Measurements from ENCODE around the gene ARNT2. TPM values are rescaled to one million over a fixed set of nuclear protein-coding genes. Genes with fewer than 3 reads are reported as not detected.

The ARNT2 gene
- total and polyA plus RNA-seq, 2 of the 13 experiments (the other 11 are each of a cell fraction or from before 2014, with no cell fraction given) = 0.69 to 1.7 TPM

GRCh38 chr15:80591938-80592825 lies 188.0 kb downstream of the ARNT2 start:
- H4K20me1 ChIP-seq (ENCODE audit: insufficient read depth, low read length) = no peaks in the 10 kb centered on the region
- TF ChIP-seq SP1 (IDR thresholded peaks at IDR 0.05) = no peak
- no peak for TF ChIP-seq SP1 (CRISPR knock-in tag; IDR thresholded peaks at IDR 0.05)
- TF ChIP-seq HNRNPH1 (optimal IDR thresholded peaks at IDR 0.05; ENCODE audit: low read depth, low read length) = no peak
- no peak for TF ChIP-seq HOXD1 (CRISPR knock-in tag; IDR thresholded peaks at IDR 0.05)
- no peak for TF ChIP-seq ARHGAP35 (CRISPR knock-in tag; IDR thresholded peaks at IDR 0.05; ENCODE audit: borderline replicate concordance)
- no peak overlapping the region for H3K4me2 ChIP-seq (ENCODE audit: low read depth, low read length)
- H3K9ac ChIP-seq (ENCODE audit: insufficient read depth, low read depth, low read length) = no peak overlapping the region
- H2AFZ ChIP-seq (ENCODE audit: low read length) = no peak overlapping the region
- DNase-seq (ENCODE audit: low spot score) (no peak), FAIRE-seq (no peak), ATAC-seq (no peak)
- in situ Hi-C loops (cut with HindIII; ENCODE audit: extremely low pct_ligation_motif_present, low pct_unique_long_range_greater_than_20kb) = no loop called here
- peaks cover 25% of the 10 kb centered on the region for H3K4me1 ChIP-seq (ENCODE audit: insufficient read depth, low read length)
- no peaks in the 10 kb centered on the region for H3K36me3 ChIP-seq (replicated peaks in 1 of 2; ENCODE audit: control insufficient read depth in 1 of 2, insufficient read depth in 2 of 2, low read length in 2 of 2)
- H3K4me3 ChIP-seq (replicated peaks in 1 of 3; ENCODE audit: insufficient read depth in 1 of 3, low read depth in 2 of 3, low read length in 3 of 3) = no peak overlapping the region
- H3K27me3 ChIP-seq (ENCODE audit: control insufficient read depth in 1 of 2, insufficient read depth in 2 of 2, low read length in 2 of 2) = no peaks in the 10 kb centered on the region
- no peaks in the 10 kb centered on the region for H3K9me3 ChIP-seq (ENCODE audit: low read length)
- intact Hi-C loops (cut with micrococcal nuclease; ENCODE audit: unreplicated experiment) = no loop called here
- CTCF ChIA-PET (ENCODE audit: low intra/inter-chr PET ratio, low total read pairs) = no interaction called here
- no TSS peak for BruUV-seq (replicated peaks)
- WGBS (ENCODE audit: low lambda C conversion rate) = 56% methylated on average over 8 of the region's 10 CpGs
- no peaks in the 10 kb centered on the region for H3K79me2 ChIP-seq (ENCODE audit: insufficient read depth, low read length)
- POLR2A ChIA-PET = no interaction called here
- no peak overlapping the region for H3K27ac ChIP-seq (ENCODE audit: extremely low read length, insufficient read depth, low read length)

GRCh38 chr15:80593486-80594030 lies 189.4 kb downstream of the ARNT2 start:
- 80% methylated on average over 3 of the region's 13 CpGs for WGBS (ENCODE audit: low lambda C conversion rate)
- Histone ChIP-seq H3K9ac (ENCODE audit: insufficient read depth, low read depth, low read length) (no peak overlapping the region), H3K27ac (ENCODE audit: extremely low read length, insufficient read depth, low read length) (no peak overlapping the region), H3K4me3 (replicated peaks in 1 of 3; ENCODE audit: insufficient read depth in 1 of 3, low read depth in 2 of 3, low read length in 3 of 3) (no peak overlapping the region), H3K9me3 (ENCODE audit: low read length) (no peaks in the 10 kb centered on the region), H3K4me2 (ENCODE audit: low read depth, low read length) (no peak overlapping the region), H3K4me1 (ENCODE audit: insufficient read depth, low read length) (peaks cover 34% of the 10 kb centered on the region), H3K36me3 (replicated peaks in 1 of 2; ENCODE audit: control insufficient read depth in 1 of 2, insufficient read depth in 2 of 2, low read length in 2 of 2) (no peaks in the 10 kb centered on the region), H3K27me3 (ENCODE audit: control insufficient read depth in 1 of 2, insufficient read depth in 2 of 2, low read length in 2 of 2) (no peaks in the 10 kb centered on the region), H4K20me1 (ENCODE audit: insufficient read depth, low read length) (no peaks in the 10 kb centered on the region), H3K79me2 (ENCODE audit: insufficient read depth, low read length) (no peaks in the 10 kb centered on the region), H2AFZ (ENCODE audit: low read length) (no peak overlapping the region)
- in situ Hi-C loops (cut with HindIII; ENCODE audit: extremely low pct_ligation_motif_present, low pct_unique_long_range_greater_than_20kb) = no loop called here
- ATAC-seq (no peak), FAIRE-seq (no peak), DNase-seq (ENCODE audit: low spot score) (no peak)
- intact Hi-C loops (cut with micrococcal nuclease; ENCODE audit: unreplicated experiment) = no loop called here
- no TSS peak for BruUV-seq (replicated peaks)
- TF ChIP-seq ZBTB46 (CRISPR knock-in tag; IDR thresholded peaks at IDR 0.05; ENCODE audit: borderline replicate concordance) = no peak
- no peak for TF ChIP-seq ZNF639 (CRISPR knock-in tag; conservative IDR thresholded peaks at IDR 0.05)
- no peak for TF ChIP-seq CENPBD1 (CRISPR knock-in tag; IDR thresholded peaks at IDR 0.05; ENCODE audit: borderline replicate concordance, low read depth)
- TF ChIP-seq CREM (IDR thresholded peaks at IDR 0.05) = no peak
- TF ChIP-seq CREM (CRISPR knock-in tag; IDR thresholded peaks at IDR 0.05) = no peak
- no peak for TF ChIP-seq SPEN (CRISPR knock-in tag; IDR thresholded peaks at IDR 0.05; ENCODE audit: low read depth)
- CTCF ChIA-PET (ENCODE audit: low intra/inter-chr PET ratio, low total read pairs) = no interaction called here
- POLR2A ChIA-PET = no interaction called here

All from HepG2 (cell line).